GM12801 (cell line): ENCODE data around the gene PPIA.

Source experiments
- TF ChIP-seq, protein P1 (sequence below): IDR thresholded peaks from one replicate; pipeline ENCODE4 v1.5.1; 2011; ENCODE audit warnings: control low read depth; ENCODE audit not compliant: insufficient read length; ENCODE audit errors: extremely low read depth

Gene PPIA

GRCh38 chr7:44765579-44766415 lies 30.7 kb upstream of the PPIA start:
- TF ChIP-seq, protein P1, sequence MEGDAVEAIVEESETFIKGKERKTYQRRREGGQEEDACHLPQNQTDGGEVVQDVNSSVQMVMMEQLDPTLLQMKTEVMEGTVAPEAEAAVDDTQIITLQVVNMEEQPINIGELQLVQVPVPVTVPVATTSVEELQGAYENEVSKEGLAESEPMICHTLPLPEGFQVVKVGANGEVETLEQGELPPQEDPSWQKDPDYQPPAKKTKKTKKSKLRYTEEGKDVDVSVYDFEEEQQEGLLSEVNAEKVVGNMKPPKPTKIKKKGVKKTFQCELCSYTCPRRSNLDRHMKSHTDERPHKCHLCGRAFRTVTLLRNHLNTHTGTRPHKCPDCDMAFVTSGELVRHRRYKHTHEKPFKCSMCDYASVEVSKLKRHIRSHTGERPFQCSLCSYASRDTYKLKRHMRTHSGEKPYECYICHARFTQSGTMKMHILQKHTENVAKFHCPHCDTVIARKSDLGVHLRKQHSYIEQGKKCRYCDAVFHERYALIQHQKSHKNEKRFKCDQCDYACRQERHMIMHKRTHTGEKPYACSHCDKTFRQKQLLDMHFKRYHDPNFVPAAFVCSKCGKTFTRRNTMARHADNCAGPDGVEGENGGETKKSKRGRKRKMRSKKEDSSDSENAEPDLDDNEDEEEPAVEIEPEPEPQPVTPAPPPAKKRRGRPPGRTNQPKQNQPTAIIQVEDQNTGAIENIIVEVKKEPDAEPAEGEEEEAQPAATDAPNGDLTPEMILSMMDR = no peak

DNA sequence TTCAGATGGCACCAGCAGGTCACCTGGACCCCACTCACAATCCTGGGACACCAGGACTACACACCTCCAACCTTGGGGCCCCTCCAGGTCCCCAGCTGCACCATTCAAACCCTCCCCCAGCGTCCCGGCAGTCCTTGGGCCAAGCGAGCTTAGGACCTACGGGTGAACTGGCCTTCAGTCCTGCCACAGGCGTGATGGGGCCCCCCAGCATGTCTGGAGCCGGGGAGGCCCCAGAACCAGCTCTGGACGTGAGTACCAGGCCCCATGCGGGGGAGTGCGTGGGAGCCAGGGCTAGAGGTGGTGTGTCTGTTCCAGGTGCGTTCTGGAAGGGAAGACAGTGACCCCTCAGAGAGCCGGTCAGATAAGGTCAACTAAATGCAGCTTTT lies 30.1 kb upstream of the PPIA start:
- TF ChIP-seq, protein P1 = no peak

GRCh38 chr7:44767134-44767911 lies 29.2 kb upstream of the PPIA start:
- TF ChIP-seq, protein P1 = no peak

GRCh38 chr7:44767912-44768627 lies 28.4 kb upstream of the PPIA start:
- TF ChIP-seq, protein P1 = no peak

DNA sequence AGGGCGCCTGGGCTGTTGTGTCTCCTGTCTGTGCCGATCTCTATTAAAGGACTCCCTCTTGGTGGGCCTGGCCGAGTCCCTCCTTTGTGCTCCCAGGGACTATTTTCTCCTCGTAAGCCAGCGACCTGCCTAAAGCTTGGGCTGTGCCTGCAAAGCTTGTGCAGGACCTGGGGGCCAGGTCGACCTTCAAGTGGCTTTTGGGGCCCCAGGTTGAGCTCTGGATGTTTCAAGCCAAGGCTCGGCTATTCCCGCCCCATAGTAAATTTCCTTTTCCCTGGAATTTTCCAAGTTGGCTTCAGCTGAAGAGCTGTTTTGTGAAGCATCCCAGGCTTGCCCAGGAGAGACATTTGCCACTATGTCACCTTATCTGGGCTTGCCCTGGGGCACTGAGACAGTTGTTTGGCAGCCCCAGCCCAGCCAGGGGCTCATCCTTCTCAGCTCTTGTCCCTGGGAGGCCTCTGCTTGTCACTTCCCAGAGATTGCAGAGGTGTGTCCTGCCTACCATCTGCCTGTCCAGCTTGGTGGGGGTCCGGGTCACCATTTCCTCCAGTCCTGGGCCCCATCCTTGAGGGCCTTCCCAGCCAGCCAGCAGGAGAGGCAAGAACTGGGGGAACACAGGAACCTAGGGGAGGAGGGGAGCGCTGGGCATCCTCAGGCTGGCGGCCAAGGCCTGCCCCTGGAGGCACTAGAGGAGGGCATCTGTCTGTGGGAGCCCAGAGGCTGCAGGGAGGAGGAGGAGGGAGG lies 27.7 kb upstream of the PPIA start:
- TF ChIP-seq, protein P1 = no peak

DNA sequence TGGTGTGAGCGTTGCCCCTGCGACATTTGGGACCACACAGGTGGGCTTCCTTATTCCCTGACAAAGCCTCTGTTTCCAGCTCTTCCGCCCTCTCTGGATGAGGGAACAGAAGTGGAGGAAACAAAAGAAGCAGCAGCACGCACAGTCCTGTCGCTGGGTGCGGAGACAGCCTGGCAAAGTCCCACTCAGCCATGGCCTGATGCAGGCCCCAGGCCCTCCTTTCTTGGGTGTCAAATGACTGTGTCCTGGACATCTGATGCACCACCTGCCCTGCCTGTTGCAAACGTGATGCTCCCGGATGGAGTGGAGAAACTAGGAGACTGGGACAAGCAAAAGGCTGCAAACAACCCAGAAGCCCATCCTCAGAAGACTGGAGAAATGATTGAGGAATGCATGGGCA lies 27.1 kb upstream of the PPIA start:
- TF ChIP-seq, protein P1 = no peak
